Stomach (tissue), 4 donors: ENCODE data around the gene BPIFB6.

Source experiments
- CTCF ChIP-seq, 7 experiments: fragments of 450-650 bp in 4 of 7; fragments of 200-600 bp in 3 of 7; sonication (generic) in 3 of 7; IDR thresholded peaks; one replicate each; pipeline ENCODE4 v1.5.1; 2016 to 2019; ENCODE audit warnings: antibody characterized with exemption in 7 of 7, control low read depth in 2 of 7, mild to moderate bottlenecking in 1 of 7
- POLR2A ChIP-seq, 4 donors: fragments of 450-650 bp; IDR thresholded peaks; one replicate each; pipeline ENCODE4 v1.6.1; 2016; ENCODE audit warnings: antibody characterized with exemption in 4 of 4, control low read depth in 2 of 4, mild to moderate bottlenecking in 1 of 4, moderate library complexity in 1 of 4
- POLR2AphosphoS5 ChIP-seq, 3 donors: sonication (generic); formaldehyde crosslinking; IDR thresholded peaks; one replicate each; pipeline ENCODE4 v1.6.1; 2016; ENCODE audit warnings: antibody characterized with exemption in 3 of 3

- TF ChIP-seq CTCF (IDR thresholded peaks at IDR 0.05) = no peak
- TF ChIP-seq POLR2A (IDR thresholded peaks at IDR 0.05) = no peak
- no peak for TF ChIP-seq POLR2AphosphoS5 (IDR thresholded peaks at IDR 0.05)
These were observed 44.2 kb upstream of the BPIFB6 start for GRCh38 chr20:32987044-32987825.
